Vagina (tissue), 2 donors: ENCODE measurements around the gene CCR7. TPM values are rescaled to one million over a fixed set of nuclear protein-coding genes. Genes with fewer than 3 reads are reported as not detected.
A peak's percentile ranks its signal among the peaks of the same experiment; 100 is the strongest.

ENCODE experiments used
- DNase-seq, 2 donors: peaks; one replicate each; pipeline ENCODE4 v3.0.0-alpha.2; 2017; ENCODE audit errors: extremely low spot score in 2 of 2
- H3K27ac ChIP-seq: fragments of 200-600 bp; sonication (generic); one replicate; pipeline ENCODE4 v1.5.1; 2019
- H3K27me3 ChIP-seq: fragments of 200-600 bp; sonication (generic); one replicate; pipeline ENCODE4 v1.5.1; 2019
- H3K36me3 ChIP-seq, 2 donors: fragments of 200-600 bp; sonication (generic); one replicate each; pipeline ENCODE4 v1.5.1; 2017 to 2019
- H3K4me1 ChIP-seq: fragments of 200-600 bp; sonication (generic); one replicate; pipeline ENCODE4 v1.5.1; 2019
- H3K4me3 ChIP-seq, 2 donors: fragments of 200-600 bp; sonication (generic); 1 replicate in 1 of 2; 2 replicates in 1 of 2; pipeline ENCODE4 v1.5.1; 2016 to 2019
- H3K9me3 ChIP-seq: fragments of 200-600 bp; sonication (generic); one replicate; pipeline ENCODE4 v1.5.1; 2019
- CTCF ChIP-seq, 3 experiments: fragments of 450-650 bp in 2 of 3; fragments of 200-600 bp in 1 of 3; sonication (generic) in 1 of 3; IDR thresholded peaks; one replicate each; pipeline ENCODE4 v1.5.1; 2017 to 2019; ENCODE audit warnings: antibody characterized with exemption in 3 of 3, mild to moderate bottlenecking in 2 of 3, moderate library complexity in 2 of 3
- POLR2A ChIP-seq, 2 donors: fragments of 450-650 bp; IDR thresholded peaks; one replicate each; pipeline ENCODE4 v1.6.1; 2017; ENCODE audit warnings: antibody characterized with exemption in 2 of 2, mild to moderate bottlenecking in 2 of 2, moderate library complexity in 2 of 2
- POLR2AphosphoS5 ChIP-seq, 2 donors: sonication (generic); formaldehyde crosslinking; IDR thresholded peaks; one replicate each; pipeline ENCODE4 v1.9.0; 2017; ENCODE audit warnings: antibody characterized with exemption in 2 of 2, mild to moderate bottlenecking in 2 of 2, low read depth in 1 of 2; ENCODE audit not compliant: insufficient read depth in 1 of 2
- intact Hi-C: fragments of 100-400 bp; cut with DNase I; formaldehyde crosslinking; loops from one replicate; pipeline ENCODE4 v1.15.1; 2023
- total RNA-seq: library from RNA; depleted of rRNA; stranded (reverse); fragments of >200 nt; gene quantifications from one replicate; pipeline ENCODE4 v1.2.3, GENCODE V29; 2016

CCR7 gene
- total RNA-seq, 1 donor from 2014 or later = not detected

GRCh38 chr17:40536295-40537171 is 28.7 kb downstream of the CCR7 start:
- Histone ChIP-seq H3K27ac (peak overlapping the region; percentile 91), H3K4me3 (no peak overlapping the region), H3K36me3 (no peaks in the 10 kb centered on the region), H3K27me3 (no peaks in the 10 kb centered on the region), H3K9me3 (no peaks in the 10 kb centered on the region), H3K4me1 (peaks cover 77% of the 10 kb centered on the region)
- TF ChIP-seq POLR2AphosphoS5 (IDR thresholded peaks at IDR 0.05; ENCODE audit: insufficient read depth in 1 of 2, low read depth in 1 of 2) = peak; percentile 30 to 66
- TF ChIP-seq CTCF (IDR thresholded peaks at IDR 0.05) = no peak
- no peak for TF ChIP-seq POLR2A (IDR thresholded peaks at IDR 0.05)
- no peak for DNase-seq
- intact Hi-C loops = loop anchor here (5.0 kb wide), 1 partner anchor 49 kb away; no protein-coding TSS in a partner anchor

- Histone ChIP-seq H3K4me1 (peaks cover 76% of the 10 kb centered on the region), H3K27me3 (no peaks in the 10 kb centered on the region), H3K36me3 (no peaks in the 10 kb centered on the region), H3K4me3 (no peak overlapping the region), H3K9me3 (no peaks in the 10 kb centered on the region), H3K27ac (peak overlapping the region; percentile 91)
- TF ChIP-seq POLR2AphosphoS5 (IDR thresholded peaks at IDR 0.05; ENCODE audit: insufficient read depth in 1 of 2, low read depth in 1 of 2) (no peak), CTCF (IDR thresholded peaks at IDR 0.05) (no peak)
- intact Hi-C loops = loop anchor here (2.0 to 5.0 kb wide), 2 partner anchors 49 to 179 kb away; no protein-coding TSS in a partner anchor
- DNase-seq = no peak
Measured at GRCh38 chr17:40535924-40536294, 29.4 kb downstream of the CCR7 start.

GRCh38 chr17:40535438-40535837 is 29.8 kb downstream of the CCR7 start:
- H3K27me3 ChIP-seq = no peaks in the 10 kb centered on the region
- intact Hi-C loops = loop anchor here (2.0 to 5.0 kb wide), 2 partner anchors 48 to 179 kb away; no protein-coding TSS in a partner anchor
- H3K36me3 ChIP-seq = no peaks in the 10 kb centered on the region
- H3K4me1 ChIP-seq = peaks cover 76% of the 10 kb centered on the region
- peak overlapping the region; percentile 91 for H3K27ac ChIP-seq
- TF ChIP-seq POLR2AphosphoS5 (IDR thresholded peaks at IDR 0.05; ENCODE audit: insufficient read depth in 1 of 2, low read depth in 1 of 2) = no peak
- TF ChIP-seq POLR2A (IDR thresholded peaks at IDR 0.05) = no peak
- TF ChIP-seq CTCF (IDR thresholded peaks at IDR 0.05) = no peak
- H3K4me3 ChIP-seq = no peak overlapping the region
- H3K9me3 ChIP-seq = no peaks in the 10 kb centered on the region
- DNase-seq = no peak

- no peak for DNase-seq
- no peaks in the 10 kb centered on the region for H3K9me3 ChIP-seq
- no peak overlapping the region for H3K4me3 ChIP-seq
- TF ChIP-seq POLR2AphosphoS5 (IDR thresholded peaks at IDR 0.05; ENCODE audit: insufficient read depth in 1 of 2, low read depth in 1 of 2) (no peak), POLR2A (IDR thresholded peaks at IDR 0.05) (no peak), CTCF (IDR thresholded peaks at IDR 0.05) (no peak)
- no peaks in the 10 kb centered on the region for H3K36me3 ChIP-seq
- peak overlapping the region; percentile 91 for H3K27ac ChIP-seq
- intact Hi-C loops = loop anchor here (2.0 to 5.0 kb wide), 3 partner anchors 47 to 178 kb away; partner anchors contain the start of gene IGFBP4
- no peaks in the 10 kb centered on the region for H3K27me3 ChIP-seq
- H3K4me1 ChIP-seq = peaks cover 73% of the 10 kb centered on the region
Measured at GRCh38 chr17:40534371-40535189, 30.7 kb downstream of the CCR7 start.
